GM21381 (cell line): ENCODE measurements around the gene PER1.
A peak's percentile ranks its signal among the peaks of the same experiment; 100 is the strongest.

Experiments used
- ATAC-seq: cut with Tn5 transposase; IDR thresholded peaks from one replicate; pipeline ENCODE4 v1.9.1; 2021; ENCODE audit warnings: mild to moderate bottlenecking, moderate library complexity; ENCODE audit not compliant: unreplicated experiment

The PER1 gene

DNA sequence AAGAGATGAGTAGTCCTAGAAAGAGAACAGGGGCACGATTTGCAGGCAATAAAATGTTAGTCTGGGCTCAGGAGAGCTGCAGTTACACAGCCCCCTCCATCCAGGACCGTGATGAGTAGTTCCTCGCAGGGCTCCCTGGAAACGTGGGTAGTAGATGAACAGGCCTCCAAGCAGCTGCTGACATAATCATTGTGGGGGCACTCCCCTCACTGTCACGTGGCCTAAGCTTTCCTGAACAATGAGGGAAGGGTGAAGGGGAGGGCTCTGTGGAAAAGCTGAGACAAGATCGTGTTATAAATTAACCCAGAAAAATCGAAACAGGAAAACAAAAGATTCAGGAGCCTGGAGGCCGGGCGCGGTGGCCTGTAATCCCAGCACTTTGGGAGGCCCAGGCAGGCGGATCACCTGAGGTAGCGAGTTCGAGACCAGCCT, 1.3 kb upstream of the PER1 start:
- no peak for ATAC-seq

DNA sequence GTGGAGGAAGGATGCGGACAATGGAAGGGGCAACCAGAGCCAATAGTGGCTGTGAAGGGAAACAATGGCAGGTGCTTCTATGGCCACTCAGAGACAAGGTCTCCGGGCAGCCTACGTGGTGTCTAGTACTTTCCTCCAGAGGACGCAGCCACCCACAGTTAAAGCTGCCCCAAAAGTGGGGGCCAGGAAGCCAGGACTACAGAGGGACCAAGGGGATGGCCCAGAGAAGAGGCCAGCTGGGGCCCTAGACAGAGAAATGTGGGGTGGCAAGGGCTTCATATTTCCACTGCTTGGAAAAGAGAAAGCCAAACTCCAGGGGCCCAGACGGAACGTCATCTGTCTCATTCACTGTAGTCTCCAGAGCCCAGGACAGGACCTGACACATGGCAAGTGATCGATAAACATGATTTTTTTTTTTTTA, 837 bp upstream of the PER1 start:
- no peak for ATAC-seq

DNA sequence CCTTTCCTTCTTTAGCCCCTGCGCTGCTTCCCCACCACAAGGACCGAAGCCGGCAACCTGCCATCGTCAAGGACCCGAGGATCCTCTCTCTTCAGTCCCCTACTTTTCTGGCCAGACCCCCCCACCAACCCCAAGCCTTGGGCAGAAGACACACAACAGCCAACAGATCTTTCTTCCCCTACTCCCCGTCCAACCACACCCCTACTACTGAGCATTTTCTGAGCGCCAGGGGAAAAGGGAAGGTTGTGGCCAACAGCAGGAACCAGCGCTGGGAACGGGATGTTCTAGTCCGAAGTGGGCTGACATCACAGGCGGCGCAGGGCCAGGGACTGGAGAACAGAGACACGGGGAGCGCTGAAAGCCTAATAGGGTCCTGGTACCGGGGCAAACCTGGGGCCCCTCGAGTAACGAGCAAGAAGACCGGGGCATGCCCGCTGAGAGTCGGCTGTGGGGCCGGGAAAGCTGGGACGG, 528 bp downstream of the PER1 start:
- no peak for ATAC-seq

DNA sequence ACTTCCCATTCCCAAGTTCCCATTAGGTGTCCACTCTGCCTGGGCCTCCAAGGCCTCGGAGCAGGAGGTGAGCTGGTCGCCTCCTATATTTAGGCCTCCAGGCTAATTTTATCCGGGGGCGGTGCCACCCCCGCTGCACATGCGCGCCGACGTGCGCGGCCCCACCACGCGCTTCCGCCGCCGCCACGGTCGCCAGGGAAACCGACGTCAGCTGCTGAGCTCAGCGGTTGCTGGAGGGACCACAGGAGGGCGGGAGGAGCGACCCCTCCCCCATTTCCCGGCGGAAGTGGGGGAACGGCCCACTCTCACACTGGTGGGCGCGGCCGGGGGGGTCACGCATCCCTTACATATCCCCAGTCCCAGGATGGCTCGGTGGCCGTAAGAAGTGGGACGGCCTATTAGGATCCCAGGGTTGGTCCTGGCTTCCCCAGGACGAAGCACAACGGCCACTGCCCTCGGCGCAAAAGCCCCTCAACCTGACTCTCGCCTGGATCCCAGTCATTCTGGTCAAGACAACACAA, 1.0 kb downstream of the PER1 start:
- ATAC-seq, result peak; percentile 41

DNA sequence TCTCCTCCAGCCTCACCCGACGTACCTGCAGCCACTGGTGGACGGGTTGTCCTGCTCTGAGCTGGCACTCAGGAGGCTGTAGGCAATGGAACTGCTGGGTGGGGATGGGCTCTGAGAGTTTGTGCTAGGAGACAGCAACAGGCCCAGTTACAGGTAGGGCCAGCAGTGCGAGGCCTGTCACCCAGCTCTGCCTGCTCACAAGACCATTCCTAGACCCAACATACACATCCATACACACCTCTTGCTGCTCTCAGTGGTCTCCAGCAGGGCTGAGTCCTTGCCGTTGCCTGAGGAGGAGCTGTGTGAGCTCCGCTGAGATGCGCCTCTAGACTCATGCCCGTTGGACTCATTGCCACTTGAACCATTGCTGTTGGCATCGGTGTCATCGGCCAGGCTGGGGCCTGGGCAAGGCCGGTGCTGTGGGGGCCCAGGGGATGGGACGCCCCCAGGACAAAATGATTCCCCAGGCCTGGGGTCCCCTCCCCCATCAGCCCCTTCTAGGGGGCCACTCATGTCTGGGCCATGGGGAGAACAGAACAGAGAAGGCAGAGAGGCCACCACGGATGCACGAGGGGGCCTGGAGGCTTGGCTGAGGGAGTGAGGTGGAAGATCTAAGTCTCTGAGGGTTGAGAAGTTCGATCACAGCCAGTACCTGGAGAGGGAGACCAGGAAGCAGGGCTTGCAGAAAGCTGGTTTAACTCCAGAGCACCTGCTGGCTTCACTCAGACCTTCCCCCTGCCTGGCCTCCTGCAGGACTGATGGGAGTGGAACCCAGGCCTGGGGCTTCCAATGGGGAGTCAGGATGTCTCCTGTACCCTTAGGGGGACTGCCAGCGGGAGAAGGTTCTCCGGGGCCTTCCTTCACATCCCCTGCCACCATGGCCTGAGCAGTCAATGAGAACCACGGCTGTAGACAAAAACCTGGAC, 1.7 kb downstream of the PER1 start:
- ATAC-seq, result no peak

DNA sequence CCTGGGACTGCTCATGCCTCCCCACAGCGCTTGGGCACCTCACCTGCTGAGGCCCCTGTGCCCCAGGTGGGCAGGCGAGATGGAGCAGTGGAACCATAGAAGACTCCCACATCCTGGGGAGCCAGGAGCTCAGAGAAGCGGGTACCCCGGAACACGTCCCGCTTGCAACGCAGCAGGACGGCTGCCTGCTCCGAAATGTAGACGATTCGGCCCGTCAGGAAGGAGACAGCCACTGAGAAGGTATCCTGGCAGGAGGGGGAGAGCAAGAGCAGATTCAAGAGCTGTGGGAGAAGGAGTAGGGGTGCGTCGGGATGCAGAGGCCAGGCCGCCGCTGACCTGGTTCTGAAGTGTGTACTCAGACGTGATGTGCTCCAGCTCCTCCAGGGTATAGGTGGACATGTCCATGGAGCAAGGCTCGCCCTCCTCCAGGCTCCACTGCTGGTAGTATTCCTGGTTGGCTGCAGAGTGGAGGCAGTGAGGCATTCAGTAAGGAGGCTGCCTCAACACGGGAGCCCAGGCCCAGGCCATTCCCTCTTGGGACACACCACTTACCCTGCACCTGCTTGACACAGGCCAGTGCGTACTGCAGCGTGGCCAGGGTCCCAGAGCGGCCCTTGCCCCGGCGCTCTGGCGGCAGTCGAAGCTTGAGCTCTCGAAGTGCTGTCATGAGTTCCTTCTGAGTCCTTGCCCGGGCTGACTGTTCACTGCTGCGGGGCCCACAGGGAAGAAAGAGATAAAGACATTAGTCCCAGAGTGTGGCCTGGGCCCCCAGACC, 2.6 kb downstream of the PER1 start:
- no peak for ATAC-seq

DNA sequence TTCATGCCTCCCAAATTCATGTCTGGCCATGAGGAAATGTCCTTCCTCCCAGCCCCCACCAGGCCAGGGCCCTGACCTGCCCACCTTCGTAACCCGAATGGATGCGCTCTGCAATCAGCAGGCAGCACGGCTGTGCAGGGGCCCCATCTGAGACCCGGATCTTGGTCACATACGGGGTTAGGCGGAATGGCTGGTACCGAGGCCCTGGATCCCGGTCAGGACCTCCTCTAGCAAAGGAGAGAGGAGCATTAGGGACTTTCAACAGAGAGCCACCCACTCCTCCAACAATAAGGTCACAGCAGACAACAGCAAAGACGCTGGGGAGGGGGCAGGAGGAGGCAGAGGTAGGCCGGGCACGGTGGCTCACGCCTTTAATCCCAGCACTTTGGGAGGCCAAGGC, 3.6 kb downstream of the PER1 start:
- no peak for ATAC-seq

DNA sequence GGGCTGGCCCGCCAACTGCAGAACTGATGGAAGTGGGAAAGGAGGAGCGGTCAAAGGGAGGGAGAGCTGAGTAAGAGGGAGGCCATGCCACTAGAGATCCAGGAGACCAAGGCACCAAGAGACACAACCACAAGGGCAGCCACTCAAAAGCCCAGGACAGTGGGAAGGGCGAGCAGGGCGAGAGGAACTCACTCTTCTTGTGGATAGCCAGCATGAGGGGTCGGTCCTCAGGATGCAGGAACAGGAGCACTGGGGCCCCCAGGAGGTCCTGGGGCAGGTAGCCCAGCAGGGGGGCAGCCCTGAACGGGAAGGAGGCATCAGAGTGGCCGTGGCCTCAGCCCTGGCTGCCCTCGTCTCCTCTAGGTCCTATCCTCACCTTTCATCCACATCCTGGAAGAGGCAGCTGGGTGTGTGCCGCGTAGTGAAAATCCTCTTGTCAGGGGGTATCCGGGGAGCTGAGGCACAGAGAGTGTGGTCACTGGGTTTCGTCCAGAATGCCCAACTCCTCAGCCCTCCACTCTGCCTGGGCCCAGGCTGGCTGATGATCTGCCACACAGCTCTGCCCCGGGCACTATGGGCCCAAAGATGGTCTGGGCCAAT, 4.3 kb downstream of the PER1 start:
- ATAC-seq, result no peak

DNA sequence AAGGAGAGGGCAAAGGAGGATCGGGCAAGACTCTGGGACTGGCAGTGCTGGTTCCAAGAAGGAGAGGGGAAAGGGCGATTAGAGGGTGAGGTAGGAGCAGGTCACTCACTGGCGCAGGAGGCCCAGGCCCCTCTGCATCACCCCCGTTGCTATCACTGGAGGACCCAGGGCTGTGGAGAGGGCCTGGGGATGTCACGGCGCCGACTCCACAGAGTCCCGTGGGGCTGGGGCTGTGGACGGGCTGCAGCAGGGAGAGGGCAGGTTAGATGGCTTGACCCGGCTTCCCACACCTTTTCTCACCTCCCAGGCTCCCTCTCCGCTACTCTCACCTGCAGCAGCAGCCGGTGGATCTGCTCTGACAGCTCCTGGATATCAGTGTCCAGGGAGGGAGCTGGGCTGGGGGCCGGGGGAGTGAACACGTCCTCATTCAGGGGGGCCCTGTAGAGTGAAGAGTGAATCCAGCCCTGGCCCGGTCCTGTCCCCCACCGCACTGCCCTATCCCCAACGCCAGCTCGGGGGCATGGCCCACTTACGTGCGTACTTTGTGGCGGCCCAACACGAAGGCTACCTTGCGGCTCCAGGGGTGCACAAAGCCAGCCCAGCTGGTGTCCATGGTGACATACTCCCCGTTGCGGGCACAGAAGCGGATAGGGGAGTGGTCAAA, 4.9 kb downstream of the PER1 start:
- ATAC-seq, result no peak

DNA sequence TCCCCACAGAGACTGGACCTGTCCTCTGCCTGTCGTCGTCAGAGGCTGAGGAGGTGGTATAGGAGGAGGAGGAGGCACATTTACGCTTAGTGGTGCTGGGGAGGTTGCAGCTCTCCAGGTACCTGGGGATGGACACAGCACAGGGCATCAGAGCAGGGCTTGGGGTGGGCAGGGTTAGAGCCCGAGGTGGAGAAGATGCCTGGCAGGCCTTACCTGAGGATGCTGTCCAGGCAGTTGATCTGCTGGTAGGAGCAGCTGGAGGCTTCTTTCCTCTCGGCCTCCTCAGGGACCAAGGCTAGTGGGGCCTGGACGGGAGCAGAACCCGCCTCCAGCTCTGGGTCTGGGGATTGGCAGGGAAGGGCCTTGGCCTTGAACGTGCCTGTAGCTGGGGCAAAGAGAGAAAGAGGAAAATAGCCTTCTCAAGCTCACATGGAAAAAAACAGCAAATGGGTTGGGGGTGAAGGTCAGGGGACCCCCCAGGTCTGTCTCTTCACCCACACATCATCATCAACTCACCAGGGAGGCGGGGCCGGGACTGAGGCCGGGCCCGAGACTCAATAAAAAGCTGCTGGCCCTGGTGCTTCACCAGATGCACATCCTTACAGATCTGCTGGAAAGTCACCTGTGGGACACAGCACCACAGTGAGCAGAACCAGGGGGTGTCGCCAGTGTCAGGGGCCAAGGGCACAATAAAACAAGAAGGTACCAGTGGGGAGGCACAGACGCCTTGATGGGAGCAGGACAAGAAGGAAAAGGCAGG, 5.6 kb downstream of the PER1 start:
- ATAC-seq, result no peak

DNA sequence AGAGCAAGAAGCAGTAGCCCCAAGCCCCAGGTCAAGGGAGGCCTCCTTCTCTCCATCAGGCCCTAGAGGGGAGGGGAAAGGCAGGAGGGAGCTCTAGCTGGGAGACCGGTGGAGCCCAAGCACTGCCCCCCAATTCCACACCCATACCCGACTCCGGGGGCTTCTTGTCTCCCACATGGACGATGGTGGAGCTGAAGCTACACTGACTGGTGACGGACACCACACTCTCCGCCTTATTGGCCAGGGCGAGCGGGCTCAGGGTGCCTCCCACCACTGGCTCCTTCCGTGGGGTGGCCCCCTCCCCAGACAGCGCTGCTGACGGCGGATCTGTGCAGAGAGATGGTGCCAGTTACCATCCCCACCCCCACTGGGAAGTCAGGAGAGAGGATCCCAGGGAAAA, 6.4 kb downstream of the PER1 start:
- no peak for ATAC-seq

DNA sequence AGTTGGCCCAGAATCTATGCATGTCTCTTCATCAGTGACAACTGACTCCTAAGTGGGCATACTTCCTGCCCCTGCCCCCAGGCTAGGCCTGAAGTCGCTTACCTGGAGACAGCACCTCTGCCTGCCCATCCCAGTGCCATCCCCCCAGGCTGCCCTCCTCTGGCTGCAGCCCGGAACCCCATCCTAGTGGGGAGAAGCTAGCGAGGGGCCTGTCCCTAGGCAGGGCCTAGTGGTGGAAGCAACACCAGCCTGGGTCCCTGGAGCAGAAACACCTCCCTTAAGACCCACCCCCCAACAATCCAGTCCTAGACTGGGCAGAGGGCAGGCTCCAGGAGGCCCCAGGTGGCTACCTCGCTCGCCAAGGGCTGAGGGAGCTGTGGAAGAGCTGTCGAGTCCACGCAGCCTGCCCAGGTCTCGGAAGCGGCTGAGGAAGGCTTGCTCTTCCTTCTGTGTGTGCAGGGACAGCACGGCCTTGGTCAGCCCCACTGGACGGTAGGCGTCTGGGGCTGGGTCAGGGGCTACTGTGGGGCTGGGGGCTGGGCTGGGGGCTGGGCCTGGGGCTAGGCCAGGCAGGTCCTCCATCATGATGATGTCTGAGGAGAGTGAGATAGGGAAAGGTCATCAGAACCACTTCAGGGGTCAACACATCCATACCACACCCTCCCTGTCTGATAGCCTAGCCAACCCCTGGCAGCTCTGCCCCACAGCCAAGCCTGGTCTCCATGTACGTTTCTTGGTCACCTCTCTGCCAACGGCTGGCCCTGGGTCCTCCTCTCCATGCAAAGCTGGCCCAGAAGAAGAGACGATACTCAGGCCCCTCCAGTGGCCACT, 7.6 kb downstream of the PER1 start:
- ATAC-seq, result no peak

DNA sequence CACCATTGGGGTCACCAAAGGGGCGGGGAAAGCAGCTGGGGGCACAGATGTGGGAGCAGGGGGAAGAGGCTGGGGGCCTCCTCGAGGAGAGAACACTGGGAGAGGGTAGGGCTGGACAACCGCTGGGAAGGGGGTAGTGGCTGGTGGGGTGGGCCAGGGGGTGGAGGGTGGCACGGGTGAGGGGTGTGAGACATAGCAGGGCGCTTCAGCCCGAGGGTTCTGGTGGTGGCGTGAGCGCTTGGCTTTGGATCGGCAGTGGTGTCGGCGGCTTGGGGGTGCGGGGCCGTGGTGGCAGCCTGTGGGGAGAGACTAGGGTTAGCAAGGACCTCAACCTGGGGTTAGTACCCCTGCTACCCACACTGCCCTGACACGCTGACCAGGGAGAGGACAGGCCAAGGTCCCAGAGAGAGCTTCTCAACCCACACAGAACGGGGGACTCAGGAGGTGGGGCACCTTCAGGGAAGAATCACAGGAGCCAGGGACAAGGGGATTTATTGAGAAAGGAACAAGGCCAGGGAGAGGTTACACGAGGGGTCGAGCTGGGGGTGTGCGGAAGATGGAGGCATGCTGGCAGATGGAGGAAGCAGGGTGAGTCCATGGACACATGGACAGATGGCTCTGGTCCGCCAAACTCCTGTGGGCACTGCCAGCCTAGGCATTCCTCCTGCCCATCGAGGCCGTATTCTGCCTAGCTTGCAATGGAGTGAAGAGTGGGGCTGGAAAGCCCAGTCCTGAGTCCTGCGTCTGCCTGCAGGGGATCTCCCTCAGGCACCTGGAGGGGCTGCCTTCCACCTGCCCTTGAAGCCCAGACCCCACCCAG, 8.4 kb downstream of the PER1 start:
- no peak for ATAC-seq

DNA sequence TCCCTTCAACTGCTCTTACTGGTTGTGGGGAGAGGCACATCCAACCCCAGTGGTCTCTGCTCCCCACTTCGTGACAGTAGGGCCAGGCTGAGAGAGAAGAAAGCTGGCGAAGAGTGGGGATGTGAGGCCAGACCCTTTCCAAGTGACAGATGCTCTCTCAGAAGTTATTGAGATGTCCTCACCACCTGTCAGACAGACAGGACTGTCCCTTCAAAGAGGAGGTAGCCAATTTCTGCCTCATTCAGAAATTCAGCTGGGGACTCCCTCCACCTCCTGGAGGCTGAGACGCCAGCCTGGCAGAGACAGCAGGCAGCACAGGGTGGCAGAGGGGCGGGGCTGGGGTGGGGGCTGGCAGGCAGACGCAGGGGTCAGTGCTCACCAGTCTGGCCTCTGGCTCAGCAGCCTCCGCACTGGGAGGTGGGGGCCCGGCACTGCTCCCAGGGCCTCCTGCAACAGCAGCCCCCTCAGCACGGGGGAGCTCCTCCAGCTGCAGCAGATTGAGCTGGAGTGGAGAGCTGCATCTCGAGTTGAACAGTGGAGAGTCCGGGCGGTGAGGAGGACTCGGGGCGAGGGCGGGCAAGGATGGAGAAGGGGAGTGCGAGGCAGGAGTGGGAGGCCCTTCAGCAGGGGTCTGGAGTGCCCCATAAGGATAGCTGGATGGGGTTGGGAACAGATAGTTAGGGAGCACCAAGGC, 9.2 kb downstream of the PER1 start:
- ATAC-seq, result no peak

DNA sequence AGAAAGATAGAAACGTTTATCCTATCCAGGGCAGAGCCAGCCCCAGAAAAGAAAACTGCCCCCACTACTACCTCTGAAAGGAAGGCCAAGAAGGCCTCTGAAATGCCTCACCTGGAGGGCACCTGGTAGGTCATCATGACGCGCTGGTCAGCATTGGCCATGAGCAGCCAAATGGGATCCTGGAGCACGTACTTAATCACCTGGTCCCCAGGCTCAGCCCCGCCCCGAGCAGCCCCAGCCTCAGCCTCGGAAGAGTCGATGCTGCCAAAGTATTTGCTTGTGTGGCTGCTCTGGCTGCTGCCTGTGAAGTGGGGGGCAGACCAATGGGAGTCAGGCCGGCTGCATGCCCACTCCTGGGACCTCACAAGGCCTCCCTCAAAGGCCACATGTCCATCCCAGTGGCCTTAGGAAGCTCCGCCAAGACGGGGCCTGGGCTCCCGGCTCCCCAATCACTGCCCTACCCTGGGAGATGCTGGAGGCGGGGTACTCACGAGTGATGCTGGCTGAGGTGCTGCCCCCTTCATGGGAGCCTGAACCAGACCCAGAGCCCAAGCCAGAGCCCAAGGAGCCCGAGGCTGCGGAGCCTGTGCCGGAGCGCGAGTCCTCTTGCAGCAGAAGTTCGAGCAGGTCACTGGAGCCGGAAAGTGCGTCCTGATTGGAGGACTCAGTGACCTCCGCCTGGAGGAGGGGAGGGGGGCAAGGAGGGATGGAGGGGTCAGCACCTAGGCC, 9.9 kb downstream of the PER1 start:
- no peak for ATAC-seq

DNA sequence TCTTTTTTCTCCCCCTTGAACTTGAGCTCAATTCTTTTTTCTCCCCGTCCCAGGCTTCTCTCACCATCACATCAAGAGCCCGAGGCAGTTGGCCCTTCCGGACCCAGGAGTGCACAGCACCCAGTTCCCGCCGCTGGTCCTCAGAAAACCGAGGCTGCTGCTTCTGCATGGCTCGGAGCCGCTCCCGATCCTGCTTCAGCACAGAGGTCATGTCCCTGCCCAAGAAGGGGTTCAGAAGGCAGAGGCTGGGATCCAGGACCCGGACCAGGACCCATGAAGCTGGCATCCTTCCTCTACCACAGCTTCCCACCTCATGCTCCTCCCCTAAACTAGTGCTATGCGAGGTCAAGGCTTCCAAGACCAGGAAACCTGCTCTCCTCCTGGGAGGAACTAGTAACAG, 10.5 kb downstream of the PER1 start:
- no peak for ATAC-seq

DNA sequence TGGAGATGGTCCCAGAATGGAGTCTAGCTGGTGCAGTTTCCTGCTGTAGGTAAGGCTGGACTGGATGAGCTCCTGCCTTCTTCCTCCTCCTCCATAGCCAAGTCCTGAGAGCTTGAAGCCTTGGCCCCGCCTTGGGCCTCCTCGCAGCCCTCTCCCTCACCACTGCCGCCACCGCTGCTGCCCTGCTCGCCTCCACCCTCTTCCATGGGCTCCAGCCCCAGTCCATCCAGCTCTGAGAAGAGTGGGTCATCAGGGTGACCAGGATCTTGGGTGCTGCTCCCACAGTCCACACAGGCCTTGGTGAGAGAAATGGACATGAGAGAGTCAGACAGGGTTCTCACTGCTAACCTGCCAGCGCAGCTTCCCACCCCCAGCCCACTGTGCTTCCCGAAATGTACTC, 11.2 kb downstream of the PER1 start:
- no peak for ATAC-seq
